ENCODE results near the gene B3GALNT2. TPM values are rescaled to one million over a fixed set of nuclear protein-coding genes. Genes with fewer than 3 reads are reported as not detected.

The B3GALNT2 gene
- total and polyA plus RNA-seq, 2 of the 8 experiments (the other 6 are each of a cell fraction or from before 2014, with no cell fraction given) = 15.4 to 39.4 TPM

DNA sequence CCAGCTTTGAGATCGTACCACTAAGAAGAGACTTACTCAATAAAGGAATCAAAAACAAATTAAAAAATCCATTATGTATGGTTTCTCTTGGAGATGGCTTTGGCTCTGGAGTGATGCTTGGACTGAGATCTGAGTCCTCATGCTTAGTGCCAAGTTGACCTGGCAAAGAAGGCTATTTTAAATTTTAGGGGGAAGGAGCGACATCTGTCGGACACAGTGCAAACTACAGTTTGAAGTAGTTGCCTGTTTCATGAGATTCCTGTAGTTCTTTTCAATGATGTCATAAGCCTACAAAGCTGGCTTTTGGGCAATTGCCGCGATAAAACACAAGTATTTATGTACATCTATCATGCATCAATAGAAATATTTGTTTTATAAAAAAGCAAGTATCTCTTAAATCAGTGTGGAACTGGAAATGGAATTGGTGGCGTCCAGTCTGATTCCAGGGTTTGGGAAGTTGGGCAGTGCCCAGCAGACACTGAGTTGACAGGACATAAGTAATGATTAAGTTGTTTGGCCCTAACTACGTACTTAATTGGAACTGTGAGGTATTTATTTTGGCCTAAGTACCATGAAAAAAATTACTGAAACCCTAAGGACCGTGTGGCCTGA, 87.1 kb downstream of the B3GALNT2 start (continued):
- TF ChIP-seq, protein P1, sequence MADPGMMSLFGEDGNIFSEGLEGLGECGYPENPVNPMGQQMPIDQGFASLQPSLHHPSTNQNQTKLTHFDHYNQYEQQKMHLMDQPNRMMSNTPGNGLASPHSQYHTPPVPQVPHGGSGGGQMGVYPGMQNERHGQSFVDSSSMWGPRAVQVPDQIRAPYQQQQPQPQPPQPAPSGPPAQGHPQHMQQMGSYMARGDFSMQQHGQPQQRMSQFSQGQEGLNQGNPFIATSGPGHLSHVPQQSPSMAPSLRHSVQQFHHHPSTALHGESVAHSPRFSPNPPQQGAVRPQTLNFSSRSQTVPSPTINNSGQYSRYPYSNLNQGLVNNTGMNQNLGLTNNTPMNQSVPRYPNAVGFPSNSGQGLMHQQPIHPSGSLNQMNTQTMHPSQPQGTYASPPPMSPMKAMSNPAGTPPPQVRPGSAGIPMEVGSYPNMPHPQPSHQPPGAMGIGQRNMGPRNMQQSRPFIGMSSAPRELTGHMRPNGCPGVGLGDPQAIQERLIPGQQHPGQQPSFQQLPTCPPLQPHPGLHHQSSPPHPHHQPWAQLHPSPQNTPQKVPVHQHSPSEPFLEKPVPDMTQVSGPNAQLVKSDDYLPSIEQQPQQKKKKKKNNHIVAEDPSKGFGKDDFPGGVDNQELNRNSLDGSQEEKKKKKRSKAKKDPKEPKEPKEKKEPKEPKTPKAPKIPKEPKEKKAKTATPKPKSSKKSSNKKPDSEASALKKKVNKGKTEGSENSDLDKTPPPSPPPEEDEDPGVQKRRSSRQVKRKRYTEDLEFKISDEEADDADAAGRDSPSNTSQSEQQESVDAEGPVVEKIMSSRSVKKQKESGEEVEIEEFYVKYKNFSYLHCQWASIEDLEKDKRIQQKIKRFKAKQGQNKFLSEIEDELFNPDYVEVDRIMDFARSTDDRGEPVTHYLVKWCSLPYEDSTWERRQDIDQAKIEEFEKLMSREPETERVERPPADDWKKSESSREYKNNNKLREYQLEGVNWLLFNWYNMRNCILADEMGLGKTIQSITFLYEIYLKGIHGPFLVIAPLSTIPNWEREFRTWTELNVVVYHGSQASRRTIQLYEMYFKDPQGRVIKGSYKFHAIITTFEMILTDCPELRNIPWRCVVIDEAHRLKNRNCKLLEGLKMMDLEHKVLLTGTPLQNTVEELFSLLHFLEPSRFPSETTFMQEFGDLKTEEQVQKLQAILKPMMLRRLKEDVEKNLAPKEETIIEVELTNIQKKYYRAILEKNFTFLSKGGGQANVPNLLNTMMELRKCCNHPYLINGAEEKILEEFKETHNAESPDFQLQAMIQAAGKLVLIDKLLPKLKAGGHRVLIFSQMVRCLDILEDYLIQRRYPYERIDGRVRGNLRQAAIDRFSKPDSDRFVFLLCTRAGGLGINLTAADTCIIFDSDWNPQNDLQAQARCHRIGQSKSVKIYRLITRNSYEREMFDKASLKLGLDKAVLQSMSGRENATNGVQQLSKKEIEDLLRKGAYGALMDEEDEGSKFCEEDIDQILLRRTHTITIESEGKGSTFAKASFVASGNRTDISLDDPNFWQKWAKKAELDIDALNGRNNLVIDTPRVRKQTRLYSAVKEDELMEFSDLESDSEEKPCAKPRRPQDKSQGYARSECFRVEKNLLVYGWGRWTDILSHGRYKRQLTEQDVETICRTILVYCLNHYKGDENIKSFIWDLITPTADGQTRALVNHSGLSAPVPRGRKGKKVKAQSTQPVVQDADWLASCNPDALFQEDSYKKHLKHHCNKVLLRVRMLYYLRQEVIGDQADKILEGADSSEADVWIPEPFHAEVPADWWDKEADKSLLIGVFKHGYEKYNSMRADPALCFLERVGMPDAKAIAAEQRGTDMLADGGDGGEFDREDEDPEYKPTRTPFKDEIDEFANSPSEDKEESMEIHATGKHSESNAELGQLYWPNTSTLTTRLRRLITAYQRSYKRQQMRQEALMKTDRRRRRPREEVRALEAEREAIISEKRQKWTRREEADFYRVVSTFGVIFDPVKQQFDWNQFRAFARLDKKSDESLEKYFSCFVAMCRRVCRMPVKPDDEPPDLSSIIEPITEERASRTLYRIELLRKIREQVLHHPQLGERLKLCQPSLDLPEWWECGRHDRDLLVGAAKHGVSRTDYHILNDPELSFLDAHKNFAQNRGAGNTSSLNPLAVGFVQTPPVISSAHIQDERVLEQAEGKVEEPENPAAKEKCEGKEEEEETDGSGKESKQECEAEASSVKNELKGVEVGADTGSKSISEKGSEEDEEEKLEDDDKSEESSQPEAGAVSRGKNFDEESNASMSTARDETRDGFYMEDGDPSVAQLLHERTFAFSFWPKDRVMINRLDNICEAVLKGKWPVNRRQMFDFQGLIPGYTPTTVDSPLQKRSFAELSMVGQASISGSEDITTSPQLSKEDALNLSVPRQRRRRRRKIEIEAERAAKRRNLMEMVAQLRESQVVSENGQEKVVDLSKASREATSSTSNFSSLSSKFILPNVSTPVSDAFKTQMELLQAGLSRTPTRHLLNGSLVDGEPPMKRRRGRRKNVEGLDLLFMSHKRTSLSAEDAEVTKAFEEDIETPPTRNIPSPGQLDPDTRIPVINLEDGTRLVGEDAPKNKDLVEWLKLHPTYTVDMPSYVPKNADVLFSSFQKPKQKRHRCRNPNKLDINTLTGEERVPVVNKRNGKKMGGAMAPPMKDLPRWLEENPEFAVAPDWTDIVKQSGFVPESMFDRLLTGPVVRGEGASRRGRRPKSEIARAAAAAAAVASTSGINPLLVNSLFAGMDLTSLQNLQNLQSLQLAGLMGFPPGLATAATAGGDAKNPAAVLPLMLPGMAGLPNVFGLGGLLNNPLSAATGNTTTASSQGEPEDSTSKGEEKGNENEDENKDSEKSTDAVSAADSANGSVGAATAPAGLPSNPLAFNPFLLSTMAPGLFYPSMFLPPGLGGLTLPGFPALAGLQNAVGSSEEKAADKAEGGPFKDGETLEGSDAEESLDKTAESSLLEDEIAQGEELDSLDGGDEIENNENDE (IDR thresholded peaks at IDR 0.05; ENCODE audit: insufficient replicate concordance, low read length) = no peak
- TF ChIP-seq FOSL1 (IDR thresholded peaks at IDR 0.05; ENCODE audit: insufficient read depth, low read depth, low read length) (no peak), TEAD4 (IDR thresholded peaks at IDR 0.05; ENCODE audit: low read depth, low read length) (no peak), HDAC2 (IDR thresholded peaks at IDR 0.05; ENCODE audit: borderline replicate concordance in 1 of 2, low read depth in 2 of 2, low read length in 2 of 2) (no peak), RBBP5 (IDR thresholded peaks at IDR 0.05; ENCODE audit: borderline replicate concordance, low read depth, low read length) (no peak), TAF1 (IDR thresholded peaks at IDR 0.05; ENCODE audit: low read depth, low read length) (no peak), CBX8 (IDR thresholded peaks at IDR 0.05; ENCODE audit: borderline replicate concordance, low read depth, low read length) (no peak), CREB1 (IDR thresholded peaks at IDR 0.05) (0 out of 2 replicates have a peak, but pooled peaks have one; percentile 7)
- TF ChIP-seq, protein P2, sequence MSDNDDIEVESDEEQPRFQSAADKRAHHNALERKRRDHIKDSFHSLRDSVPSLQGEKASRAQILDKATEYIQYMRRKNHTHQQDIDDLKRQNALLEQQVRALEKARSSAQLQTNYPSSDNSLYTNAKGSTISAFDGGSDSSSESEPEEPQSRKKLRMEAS (IDR thresholded peaks at IDR 0.05) = no peak
- TF ChIP-seq, protein P3, sequence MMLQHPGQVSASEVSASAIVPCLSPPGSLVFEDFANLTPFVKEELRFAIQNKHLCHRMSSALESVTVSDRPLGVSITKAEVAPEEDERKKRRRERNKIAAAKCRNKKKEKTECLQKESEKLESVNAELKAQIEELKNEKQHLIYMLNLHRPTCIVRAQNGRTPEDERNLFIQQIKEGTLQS (IDR thresholded peaks at IDR 0.05; ENCODE audit: insufficient read depth, low read depth, low read length) = no peak

Measured in H1 (cell line).